Muscle of leg (tissue), 11 donors: Measurements from ENCODE around the gene MEF2C. TPM values are rescaled to one million over a fixed set of nuclear protein-coding genes. Genes with fewer than 3 reads are reported as not detected.

Experiments used
- DNase-seq: peaks from one replicate; pipeline ENCODE4 v3.0.0; 2013
- H3K27ac ChIP-seq: one replicate; pipeline ENCODE4 v1.5.1; 2013; ENCODE audit warnings: mild to moderate bottlenecking, low read length, control low read depth
- H3K27me3 ChIP-seq: one replicate; pipeline ENCODE4 v1.6.1; 2013; ENCODE audit warnings: low read length; ENCODE audit not compliant: control insufficient read depth, insufficient read depth
- H3K36me3 ChIP-seq: one replicate; pipeline ENCODE4 v1.6.1; 2013; ENCODE audit warnings: low read length; ENCODE audit not compliant: control insufficient read depth, insufficient read depth
- H3K4me1 ChIP-seq: one replicate; pipeline ENCODE4 v1.6.1; 2013; ENCODE audit warnings: low read length; ENCODE audit not compliant: control insufficient read depth, insufficient read depth
- H3K4me3 ChIP-seq: one replicate; pipeline ENCODE4 v1.5.1; 2013; ENCODE audit warnings: low read length, control low read depth
- H3K9me3 ChIP-seq: replicated peaks from 2 replicates; pipeline ENCODE4 v1.6.1; 2013; ENCODE audit warnings: low read depth, low read length; ENCODE audit not compliant: control insufficient read depth
- WGBS: methylation state at CpG from one replicate; pipeline ENCODE4 v1.1.5; 2013; ENCODE audit warnings: missing lambda C conversion rate; ENCODE audit not compliant: insufficient coverage; 5-methylcytosine and 5-hydroxymethylcytosine counted together
- polyA plus RNA-seq, 8 donors: library from polyadenylated mRNA; unstranded; fragments of 120-200 nt; gene quantifications; one replicate each; pipeline versions ENCODE4 v1.2.1 to v1.2.3, GENCODE V29; 2013; ENCODE audit warnings: inconsistent platforms in 1 of 8, low replicate concordance in 1 of 8; ENCODE audit not compliant: insufficient read length in 8 of 8, insufficient read depth in 1 of 8
- total RNA-seq: library from RNA; stranded (reverse); fragments of 120-200 nt; gene quantifications from one replicate; pipeline ENCODE4 v1.2.4, GENCODE V29; 2013

Gene MEF2C
- total and polyA plus RNA-seq, 9 donors, result 440 to 987 (median 726) TPM

DNA sequence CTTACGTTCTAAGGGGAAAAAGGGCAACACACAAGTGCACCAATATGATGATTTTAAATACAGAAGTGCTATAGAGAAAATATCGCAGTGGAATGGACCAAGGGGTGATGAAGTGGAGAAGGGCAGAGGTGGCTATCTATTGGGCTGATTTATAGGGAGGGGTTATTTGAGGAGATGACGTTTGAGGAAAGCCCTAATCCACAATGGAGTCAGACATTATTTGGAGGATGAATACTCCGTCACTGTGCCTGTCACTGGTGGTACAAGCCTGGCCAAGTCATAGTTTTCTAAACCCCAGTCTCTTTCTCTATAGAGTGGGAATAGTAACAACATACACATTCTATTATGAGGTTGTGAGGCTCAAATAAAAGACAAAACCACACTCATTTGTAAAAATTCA is 48.5 kb downstream of the MEF2C start:
- no peak overlapping the region for H3K4me3 ChIP-seq
- H3K27me3 ChIP-seq, result no peaks in the 10 kb centered on the region
- no peak for DNase-seq
- no peaks in the 10 kb centered on the region for H3K9me3 ChIP-seq
- WGBS, result 94% methylated on average over 2 of the region's 4 CpGs
- H3K4me1 ChIP-seq, result peaks cover 5% of the 10 kb centered on the region
- H3K36me3 ChIP-seq, result no peaks in the 10 kb centered on the region
- peak overlapping the region; percentile 22 for H3K27ac ChIP-seq

DNA sequence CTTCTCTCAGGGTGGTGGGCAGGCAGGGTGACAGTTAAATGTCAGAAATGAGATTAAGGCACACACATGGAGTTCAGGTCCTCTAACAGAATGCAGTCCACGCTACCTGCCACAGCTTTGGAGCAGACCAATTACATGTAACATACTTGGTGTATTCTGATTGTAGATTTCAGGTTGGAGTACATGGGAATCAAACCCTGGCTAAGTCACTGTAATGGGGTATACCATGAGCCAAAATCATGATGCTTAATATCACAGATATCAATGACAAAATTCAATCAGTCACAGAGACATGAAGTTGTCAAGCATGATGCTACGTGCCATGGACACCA is 48.9 kb downstream of the MEF2C start:
- Histone ChIP-seq H3K27me3 (no peaks in the 10 kb centered on the region), H3K4me3 (no peak overlapping the region), H3K27ac (peak overlapping the region; percentile 22), H3K4me1 (peaks cover 5% of the 10 kb centered on the region), H3K9me3 (no peaks in the 10 kb centered on the region), H3K36me3 (no peaks in the 10 kb centered on the region)
- WGBS, result 100% methylated on average over 1 of the region's 2 CpGs
- DNase-seq, result no peak

GRCh38 chr5:88833371-88834130 is 49.4 kb downstream of the MEF2C start:
- DNase-seq, result peak; percentile 91
- Histone ChIP-seq H3K27ac (peak overlapping the region; percentile 22), H3K4me1 (peaks cover 5% of the 10 kb centered on the region), H3K27me3 (no peaks in the 10 kb centered on the region), H3K36me3 (no peaks in the 10 kb centered on the region), H3K4me3 (no peak overlapping the region), H3K9me3 (no peaks in the 10 kb centered on the region)
- no CpG with 5 or more reads among the region's 7 CpGs for WGBS

GRCh38 chr5:88831816-88832215 is 51.2 kb downstream of the MEF2C start:
- H3K27ac ChIP-seq, result no peak overlapping the region

GRCh38 chr5:88830567-88830966 is 52.4 kb downstream of the MEF2C start:
- no peak for DNase-seq
- Histone ChIP-seq H3K36me3 (no peaks in the 10 kb centered on the region), H3K27me3 (no peaks in the 10 kb centered on the region), H3K4me3 (no peak overlapping the region), H3K27ac (no peak overlapping the region), H3K4me1 (peaks cover 11% of the 10 kb centered on the region), H3K9me3 (no peaks in the 10 kb centered on the region)

More at GRCh38 chr5:88831816-88832215, 51.2 kb downstream of the MEF2C start:
- Histone ChIP-seq H3K27me3 (no peaks in the 10 kb centered on the region), H3K4me3 (no peak overlapping the region), H3K36me3 (no peaks in the 10 kb centered on the region), H3K4me1 (peaks cover 11% of the 10 kb centered on the region), H3K9me3 (no peaks in the 10 kb centered on the region)
- WGBS, result no CpG with 5 or more reads among the region's 1 CpG
- DNase-seq, result no peak

DNA sequence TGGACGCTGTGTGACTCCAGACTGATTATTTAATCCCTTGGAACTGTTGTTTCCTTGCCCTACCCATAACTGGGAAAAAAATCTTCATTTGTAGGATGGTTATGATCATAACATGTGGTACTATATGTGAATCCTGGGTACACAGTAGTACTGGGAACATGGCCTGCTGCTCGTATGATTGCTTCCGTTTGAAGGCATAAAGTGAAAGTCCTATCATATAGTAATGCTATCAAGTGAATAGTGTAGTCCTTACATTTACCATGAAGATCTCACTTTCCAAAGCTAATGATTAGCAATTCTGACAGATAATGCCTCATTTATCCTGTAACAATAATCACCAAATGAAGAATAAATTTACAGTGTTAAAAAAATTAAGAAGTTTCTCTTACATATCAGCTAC is 53.2 kb downstream of the MEF2C start:
- peaks cover 11% of the 10 kb centered on the region for H3K4me1 ChIP-seq
- no peak overlapping the region for H3K4me3 ChIP-seq
- H3K9me3 ChIP-seq, result no peaks in the 10 kb centered on the region
- DNase-seq, result peak; percentile 38
- H3K27me3 ChIP-seq, result no peaks in the 10 kb centered on the region
- H3K36me3 ChIP-seq, result no peaks in the 10 kb centered on the region
- H3K27ac ChIP-seq, result peak overlapping the region; percentile 74
- WGBS, result no CpG with 5 or more reads among the region's 3 CpGs

- H3K36me3 ChIP-seq, result no peaks in the 10 kb centered on the region
- no peak overlapping the region for H3K4me3 ChIP-seq
- peak overlapping the region; percentile 74 for H3K27ac ChIP-seq
- peak; percentile 76 for DNase-seq
- H3K9me3 ChIP-seq, result no peaks in the 10 kb centered on the region
- 70% methylated on average over 2 of the region's 3 CpGs for WGBS
- H3K4me1 ChIP-seq, result peaks cover 11% of the 10 kb centered on the region
- no peaks in the 10 kb centered on the region for H3K27me3 ChIP-seq
These were observed 53.9 kb downstream of the MEF2C start for GRCh38 chr5:88829054-88829453.

DNA sequence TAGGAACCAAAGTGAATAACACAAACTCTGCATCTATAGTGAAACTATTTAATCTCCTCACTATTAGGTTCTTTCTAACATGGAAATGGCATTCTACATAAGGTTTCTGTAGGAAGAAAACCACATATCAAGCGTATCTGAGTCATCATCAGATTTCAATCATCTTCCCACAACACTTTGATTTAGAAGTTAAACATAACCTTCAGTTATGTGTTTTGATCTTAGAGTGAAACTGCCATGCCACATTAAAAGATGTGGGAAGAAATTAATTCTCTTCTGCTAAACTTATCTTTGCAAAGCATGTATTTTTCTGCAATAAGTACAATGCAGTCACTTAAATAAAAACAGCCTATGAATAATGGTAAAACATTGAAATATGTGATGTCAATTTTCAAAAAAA is 55.0 kb downstream of the MEF2C start:
- Histone ChIP-seq H3K36me3 (no peaks in the 10 kb centered on the region), H3K27me3 (no peaks in the 10 kb centered on the region), H3K4me1 (peaks cover 8% of the 10 kb centered on the region), H3K9me3 (no peaks in the 10 kb centered on the region), H3K27ac (peak overlapping the region; percentile 87), H3K4me3 (no peak overlapping the region)
- DNase-seq, result no peak
- WGBS, result no CpG with 5 or more reads among the region's 1 CpG

DNA sequence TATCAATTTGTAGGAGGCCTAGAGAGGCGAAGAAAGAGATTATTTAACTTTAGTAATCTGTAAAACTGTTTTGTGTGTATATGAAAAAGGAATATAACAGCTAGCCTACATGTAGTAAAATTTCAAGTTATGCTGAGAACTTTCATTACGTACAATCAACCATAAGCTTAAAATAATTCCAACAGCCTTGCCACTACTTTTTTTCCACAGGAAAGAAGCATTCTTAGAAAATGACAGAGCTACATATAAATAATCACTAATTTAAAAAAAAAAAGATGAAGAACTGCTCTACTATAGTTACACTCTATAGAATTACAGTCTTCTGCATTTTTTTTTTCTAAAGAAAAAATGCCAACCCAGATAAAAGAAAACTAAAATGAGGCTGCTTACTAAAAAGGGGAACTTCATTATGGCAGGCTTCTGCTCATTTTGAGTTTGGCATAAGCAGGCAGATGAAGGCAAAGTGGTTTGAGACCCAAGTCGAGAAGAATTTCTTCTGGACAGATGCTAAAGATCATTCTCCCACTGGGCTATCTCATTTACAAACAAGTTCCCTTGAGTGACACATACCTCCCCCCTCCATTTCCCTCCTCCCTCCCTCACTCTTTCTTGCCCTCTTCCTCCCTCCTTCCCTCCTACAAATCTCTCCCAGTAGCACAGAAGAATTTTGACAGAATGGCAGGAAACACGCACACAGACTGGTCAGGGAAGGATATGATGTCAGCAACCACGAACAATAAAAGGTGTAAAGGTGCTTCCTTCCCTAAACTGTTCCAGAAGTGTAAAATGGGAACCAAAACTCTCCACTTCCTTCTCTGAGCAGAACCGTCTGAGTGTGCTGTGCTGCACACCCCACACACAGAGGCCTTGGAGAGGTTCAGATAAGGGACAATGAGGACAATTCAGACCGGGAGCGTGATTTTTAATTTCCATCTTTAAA is 56.1 kb downstream of the MEF2C start:
- H3K27ac ChIP-seq, result peak overlapping the region; percentile 87
- H3K4me1 ChIP-seq, result peaks cover 8% of the 10 kb centered on the region
- peak; percentile 91 for DNase-seq
- no peaks in the 10 kb centered on the region for H3K27me3 ChIP-seq
- 0% methylated on average over 1 of the region's 8 CpGs for WGBS
- no peaks in the 10 kb centered on the region for H3K36me3 ChIP-seq
- no peak overlapping the region for H3K4me3 ChIP-seq
- H3K9me3 ChIP-seq, result no peaks in the 10 kb centered on the region

DNA sequence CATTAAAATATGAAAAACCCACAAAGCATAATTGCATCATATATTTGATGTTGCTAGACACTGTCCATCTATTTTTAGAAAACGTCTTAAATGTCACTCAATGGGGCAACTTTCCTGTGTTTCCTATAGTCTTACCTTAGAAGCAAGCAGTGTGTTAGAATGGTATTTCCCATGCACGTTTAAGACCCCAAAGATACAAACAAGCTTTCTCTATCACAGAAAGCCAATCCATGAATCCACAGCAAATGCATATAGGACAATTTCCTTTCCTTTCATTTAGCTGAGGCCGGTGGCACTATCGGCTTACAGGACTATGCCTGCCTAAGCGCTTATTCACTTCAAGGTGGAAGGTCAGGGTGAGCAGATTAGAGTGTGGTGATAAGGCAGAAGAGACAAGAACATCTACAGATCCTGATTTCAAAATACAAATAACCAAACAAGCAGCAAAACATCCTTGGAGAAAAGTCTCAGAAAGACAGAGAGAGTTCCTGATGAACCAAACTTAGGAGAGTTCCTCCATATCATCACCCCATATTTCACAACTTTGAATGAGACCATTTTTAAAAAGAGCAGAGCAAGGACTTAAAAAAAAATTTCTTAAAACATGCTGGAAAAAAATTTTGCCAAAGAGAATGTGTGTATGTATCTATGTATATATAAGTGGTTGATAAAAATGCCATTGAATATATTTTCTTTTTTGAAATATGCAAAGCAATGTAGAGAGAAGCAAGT is 57.2 kb downstream of the MEF2C start:
- H3K9me3 ChIP-seq, result no peaks in the 10 kb centered on the region
- H3K4me3 ChIP-seq, result no peak overlapping the region
- H3K27me3 ChIP-seq, result no peaks in the 10 kb centered on the region
- H3K36me3 ChIP-seq, result peaks cover 5% of the 10 kb centered on the region
- no CpG with 5 or more reads among the region's 5 CpGs for WGBS
- peaks cover 8% of the 10 kb centered on the region for H3K4me1 ChIP-seq
- peak; percentile 32 for DNase-seq
- peak overlapping the region; percentile 87 for H3K27ac ChIP-seq
